GM21515 (cell line): ENCODE data around the gene MEX3C.

Source experiments
- ATAC-seq: cut with Tn5 transposase; IDR thresholded peaks from one replicate; pipeline ENCODE4 v1.9.1; 2021; ENCODE audit not compliant: unreplicated experiment

The MEX3C gene

GRCh38 chr18:51154431-51155063 lies 42.9 kb downstream of the MEX3C start:
- no peak for ATAC-seq

DNA sequence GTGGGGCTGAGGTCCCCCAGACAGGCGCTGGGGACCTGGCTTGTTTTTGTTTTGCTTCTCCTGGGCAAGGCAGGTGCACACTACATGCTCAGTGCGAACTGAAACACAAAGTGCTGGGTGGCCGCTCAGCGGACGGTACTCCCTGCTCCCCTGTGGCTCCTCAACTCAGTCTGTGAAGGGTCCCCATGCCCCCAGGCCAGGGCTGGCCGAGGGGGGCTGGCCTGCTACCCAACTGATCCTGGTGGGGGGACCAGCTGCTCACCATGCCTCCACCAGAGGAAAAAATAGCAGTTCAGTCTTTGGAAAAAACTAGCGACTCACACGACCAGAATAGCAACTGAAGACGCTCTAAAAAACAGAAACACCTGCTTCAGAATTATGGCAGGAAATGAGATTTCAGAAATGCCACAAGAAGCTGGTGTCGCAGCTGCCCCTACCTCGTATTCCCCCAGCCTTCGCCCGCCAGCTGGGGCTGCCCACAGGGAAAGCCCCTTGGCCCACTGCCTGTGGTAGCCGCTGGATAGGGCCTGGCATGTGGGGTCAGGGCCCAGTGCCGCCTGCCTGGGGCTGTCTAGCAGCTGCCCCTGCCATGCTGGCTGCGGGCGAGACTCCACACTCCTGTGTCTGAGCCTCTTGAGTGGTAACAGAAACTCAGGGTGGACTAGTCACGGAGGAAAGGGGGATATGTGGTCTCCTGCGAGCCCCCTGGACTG lies 43.7 kb downstream of the MEX3C start:
- peak; percentile 82 for ATAC-seq

DNA sequence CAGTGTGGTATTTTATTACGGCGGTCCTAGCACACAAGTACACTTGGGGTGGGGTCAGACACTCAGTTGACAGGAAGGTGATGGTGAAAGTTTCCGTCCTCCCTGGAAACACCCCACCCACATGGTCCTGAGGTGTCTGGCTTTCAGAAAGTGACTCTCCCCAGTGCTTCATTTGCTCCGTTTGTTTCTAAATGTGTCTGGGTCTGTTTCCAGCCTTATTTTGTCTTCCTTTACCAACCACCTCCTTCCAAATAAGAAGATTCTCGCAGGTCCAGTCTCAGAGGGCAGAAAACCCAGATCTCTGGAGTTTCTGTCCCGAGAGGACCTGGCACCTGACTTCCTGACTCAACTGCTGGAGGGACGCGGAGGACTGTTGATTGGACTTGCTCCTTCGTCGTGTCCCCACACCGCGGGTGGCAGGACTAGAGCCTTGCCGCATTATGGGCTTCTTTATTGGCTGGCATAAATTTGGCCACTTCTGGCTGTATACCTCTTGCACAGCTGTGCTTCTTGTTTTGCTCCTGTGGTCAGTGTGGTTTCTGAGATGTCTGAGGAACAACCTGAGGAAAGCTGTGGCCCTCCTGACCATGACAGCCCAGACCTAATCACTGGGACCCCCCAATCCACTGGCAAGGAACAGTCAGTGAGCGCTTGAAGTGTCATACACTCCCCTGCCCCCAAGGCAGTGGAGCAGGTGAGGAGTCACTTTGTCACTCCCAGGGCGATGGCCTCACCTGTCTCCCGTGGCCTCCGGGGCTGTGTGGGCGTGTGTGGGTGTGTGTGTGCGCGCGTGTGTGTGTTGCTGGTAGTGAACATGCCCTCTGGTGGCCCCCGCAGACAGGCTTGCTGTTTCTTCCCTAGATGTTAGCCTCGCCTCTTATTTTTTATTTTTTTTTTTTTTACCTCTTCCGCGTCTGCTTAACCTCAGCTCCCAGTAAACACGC lies 45.6 kb downstream of the MEX3C start:
- peak; percentile 31 for ATAC-seq

DNA sequence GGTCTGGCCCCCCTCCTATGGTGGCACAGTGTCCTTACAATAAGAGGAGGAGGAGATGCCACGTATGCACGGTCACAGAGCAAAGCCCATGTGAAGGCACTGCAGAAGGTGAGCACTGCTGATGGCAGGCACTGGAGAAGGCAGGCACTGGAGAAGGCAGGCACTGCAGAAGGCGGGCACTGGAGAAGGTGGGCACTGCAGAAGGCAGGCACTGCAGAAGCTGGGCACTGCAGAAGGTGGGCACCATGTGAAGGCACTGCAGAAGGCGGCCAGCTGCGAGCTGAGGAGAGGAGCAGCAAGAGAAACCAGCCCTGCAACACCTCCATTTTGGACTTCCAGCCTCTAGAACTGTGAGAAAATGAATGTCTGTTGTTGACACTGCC lies 46.3 kb downstream of the MEX3C start:
- ATAC-seq: no peak

DNA sequence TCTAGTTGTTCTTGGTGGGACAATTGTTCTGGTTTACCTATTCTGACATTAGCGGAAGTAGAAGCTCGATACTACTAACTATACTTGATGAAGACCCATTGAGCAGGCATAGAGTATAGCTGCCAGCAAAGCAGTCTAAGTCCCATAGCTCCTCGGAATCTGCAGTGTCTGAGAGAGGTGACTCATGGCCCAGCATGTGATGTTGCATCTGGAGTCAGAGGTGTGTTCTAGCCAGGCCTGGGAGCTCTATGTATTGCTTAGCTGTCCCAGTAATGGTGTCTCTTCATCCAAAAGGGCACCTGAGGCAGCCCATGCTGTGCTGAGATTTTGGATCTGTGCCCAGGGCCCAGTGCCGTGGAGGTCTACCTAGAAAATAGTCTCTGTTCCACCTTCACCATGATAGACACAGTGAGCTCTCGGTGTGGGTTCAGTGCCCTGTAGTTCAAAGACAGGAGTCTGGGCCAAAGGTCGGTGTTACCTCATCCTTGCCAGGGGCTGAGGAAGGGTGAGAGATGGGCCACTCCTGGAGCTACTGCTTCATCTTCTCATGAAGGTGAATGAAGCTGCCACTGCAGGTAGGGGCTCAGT lies 47.3 kb downstream of the MEX3C start:
- no peak for ATAC-seq

DNA sequence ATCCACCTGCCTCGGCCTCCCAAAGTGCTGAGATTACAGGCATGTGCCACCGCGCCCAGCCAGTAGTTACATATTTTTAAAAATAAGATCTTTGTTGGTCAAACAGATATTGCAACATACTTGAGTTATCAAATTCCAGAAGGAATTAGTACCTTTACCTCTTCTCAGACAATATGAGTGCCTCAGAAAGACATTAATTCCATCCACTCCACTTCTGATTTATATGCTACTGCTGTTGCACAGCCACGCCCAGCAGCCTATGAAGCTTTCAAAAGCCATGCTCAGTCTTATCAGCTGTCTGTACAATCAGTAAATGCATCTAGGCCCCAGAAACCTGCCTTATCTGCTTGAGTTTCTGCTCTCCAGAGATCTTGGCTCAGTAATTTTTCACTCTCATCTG lies 47.8 kb downstream of the MEX3C start:
- no peak for ATAC-seq

GRCh38 chr18:51146909-51147308 lies 50.6 kb downstream of the MEX3C start:
- no peak for ATAC-seq

- no peak for ATAC-seq
Measured at GRCh38 chr18:51138936-51139335, 58.5 kb downstream of the MEX3C start.

GRCh38 chr18:51137891-51138290 lies 59.6 kb downstream of the MEX3C start:
- ATAC-seq: no peak

- no peak for ATAC-seq
Measured at GRCh38 chr18:51137026-51137729, 60.3 kb downstream of the MEX3C start.

- no peak for ATAC-seq
Measured at GRCh38 chr18:51135795-51136194, 61.7 kb downstream of the MEX3C start.

- no peak for ATAC-seq
Measured at GRCh38 chr18:51135364-51135763, 62.1 kb downstream of the MEX3C start.

GRCh38 chr18:51134721-51135120 lies 62.8 kb downstream of the MEX3C start:
- no peak for ATAC-seq

DNA sequence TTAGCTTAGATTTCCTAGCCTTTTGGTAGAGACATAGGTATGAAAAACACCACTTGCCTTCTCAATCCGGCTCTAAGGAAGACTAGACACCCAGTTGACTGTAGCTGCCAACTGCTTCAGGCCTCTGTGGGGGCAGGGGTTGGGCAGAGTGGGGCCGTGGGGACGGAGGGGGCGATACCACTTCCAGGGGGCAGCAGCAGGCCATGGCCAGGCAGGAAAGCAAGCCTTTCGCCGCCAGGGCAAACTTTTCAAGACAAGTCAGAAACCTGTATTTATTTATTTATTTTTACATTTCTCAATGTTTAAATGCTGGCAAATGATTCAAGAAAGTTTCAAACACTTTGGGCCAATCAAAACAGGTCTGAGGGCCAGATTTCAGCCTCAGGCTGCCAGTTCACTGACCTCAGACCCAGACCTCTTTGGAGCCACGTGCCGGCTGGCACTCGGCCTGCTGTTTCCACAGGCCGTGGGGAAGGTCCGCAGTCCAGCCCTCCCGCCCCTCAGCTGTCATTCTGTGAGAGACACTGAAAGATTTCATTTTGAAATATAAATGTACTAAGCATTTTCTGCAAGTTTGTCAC lies 63.8 kb downstream of the MEX3C start:
- no peak for ATAC-seq

DNA sequence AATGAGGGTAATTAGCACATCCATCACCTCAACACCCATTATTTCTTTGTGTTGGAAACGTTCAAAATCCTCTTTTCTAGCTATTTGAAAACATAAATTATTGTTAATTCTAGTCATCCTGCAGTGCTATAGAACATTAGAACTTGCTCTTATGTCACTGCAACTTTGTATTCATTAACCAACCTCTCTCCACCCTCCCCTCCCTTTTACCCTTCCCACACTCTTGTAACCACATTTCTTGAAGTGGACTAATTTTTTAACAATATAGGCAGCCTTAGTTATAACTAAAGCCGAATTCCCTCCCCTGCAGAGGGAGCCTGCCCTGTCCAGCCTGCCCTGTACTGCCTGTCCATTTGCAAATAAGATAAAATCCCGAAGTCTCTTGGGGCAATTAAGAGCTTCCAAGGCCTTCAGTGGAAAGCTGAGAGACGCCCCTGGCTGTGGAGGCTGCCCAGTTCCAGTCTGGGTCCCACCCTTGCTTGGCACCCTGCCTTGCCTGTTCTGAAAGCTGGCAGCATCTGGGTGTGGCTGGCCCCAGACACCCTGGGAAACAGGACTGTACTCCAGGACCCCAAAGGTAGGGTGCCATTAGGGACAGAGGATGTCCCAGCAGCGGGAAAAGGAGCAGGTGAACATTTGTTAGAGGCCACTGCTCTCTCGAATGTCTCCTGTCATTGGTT lies 65.1 kb downstream of the MEX3C start:
- ATAC-seq: no peak

DNA sequence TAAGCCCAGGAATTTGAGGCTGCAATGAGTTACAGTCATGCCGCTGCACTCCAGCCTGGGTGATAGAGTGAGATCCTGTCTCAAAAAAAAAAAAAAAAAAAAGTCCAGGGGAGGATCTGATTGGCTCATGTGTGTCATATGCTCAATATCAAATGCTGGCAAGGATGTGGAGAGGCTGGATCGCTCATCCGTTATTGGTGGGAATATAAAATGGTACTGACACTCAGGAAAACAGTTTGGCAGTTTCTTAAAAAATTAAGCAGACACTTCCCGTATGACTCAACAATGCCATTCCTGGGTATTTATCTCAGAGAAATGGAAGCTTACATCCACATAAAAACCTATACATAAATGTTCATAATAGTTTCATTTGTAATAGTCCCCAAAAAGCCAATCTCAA lies 68.9 kb downstream of the MEX3C start:
- no peak for ATAC-seq

- ATAC-seq: no peak
Measured at GRCh38 chr18:51127664-51128063, 69.8 kb downstream of the MEX3C start.

- ATAC-seq: no peak
Measured at GRCh38 chr18:51125976-51126375, 71.5 kb downstream of the MEX3C start.
